Heart right ventricle (tissue), 16 donors: Measurements from ENCODE around the gene ZNF670. TPM values are rescaled to one million over a fixed set of nuclear protein-coding genes. Genes with fewer than 3 reads are reported as not detected.
"Not testable (repeated sequence)": the region's sequence is repeated elsewhere in the genome, so short reads cannot be mapped to it uniquely, and the experiment has no call there.

Source experiments
- ATAC-seq, 8 donors: fragments of 200-7000 bp; cut with Tn5 transposase; one replicate each; pipeline ENCODE4 v1.9.1; 2020; ENCODE audit warnings: mild to moderate bottlenecking in 8 of 8, moderate library complexity in 8 of 8, moderate number of reproducible peaks in 1 of 8
- DNase-seq, 2 donors: peaks; one replicate each; pipeline ENCODE4 v3.0.0-alpha.2; 2020
- H3K27ac ChIP-seq, 10 donors: fragments of 200-600 bp; sonication (generic) in 2 of 10; one replicate each; pipeline versions ENCODE4 v1.5.0 to v1.8.0; 2020 to 2022; ENCODE audit warnings: mild to moderate bottlenecking in 3 of 10
- H3K27me3 ChIP-seq, 7 donors: fragments of 200-600 bp; one replicate each; pipeline ENCODE4 v1.8.0; 2021 to 2022; ENCODE audit warnings: mild to moderate bottlenecking in 2 of 7
- H3K36me3 ChIP-seq, 9 donors: fragments of 200-600 bp; sonication (generic) in 1 of 9; one replicate each; pipeline versions ENCODE4 v1.5.0 to v1.8.0; 2020 to 2022; ENCODE audit warnings: mild to moderate bottlenecking in 2 of 9
- H3K4me1 ChIP-seq, 9 donors: fragments of 200-600 bp; sonication (generic) in 1 of 9; one replicate each; pipeline versions ENCODE4 v1.5.0 to v1.8.0; 2020 to 2022; ENCODE audit warnings: mild to moderate bottlenecking in 4 of 9
- H3K4me3 ChIP-seq, 10 donors: fragments of 200-600 bp; sonication (generic) in 2 of 10; one replicate each; pipeline versions ENCODE4 v1.5.0 to v1.8.0; 2020 to 2022; ENCODE audit warnings: mild to moderate bottlenecking in 7 of 10, moderate library complexity in 2 of 10
- H3K9me3 ChIP-seq, 11 donors: fragments of 200-600 bp in 10 of 11; sonication (generic) in 2 of 11; one replicate each; pipeline versions ENCODE4 v1.5.0 to v1.8.0; 2013 to 2022; ENCODE audit warnings: mild to moderate bottlenecking in 2 of 11, control low read depth in 1 of 11, moderate library complexity in 1 of 11
- CTCF ChIP-seq, 9 donors: fragments of 200-600 bp; sonication (generic) in 2 of 9; IDR thresholded peaks; one replicate each; pipeline versions ENCODE4 v1.5.0 to v1.8.0; 2021 to 2022; ENCODE audit warnings: antibody characterized with exemption in 9 of 9, mild to moderate bottlenecking in 5 of 9, moderate library complexity in 1 of 9
- WGBS, 2 donors: extraction: QIAGEN DNeasy Blood & Tissue Kit; methylation state at CpG; one replicate each; pipeline ENCODE4 v1.1.7; 2013; ENCODE audit warnings: inconsistent platforms in 1 of 2; 5-methylcytosine and 5-hydroxymethylcytosine counted together
- intact Hi-C, 10 donors: fragments of 100-400 bp; cut with DNase I; formaldehyde crosslinking; loops; one replicate each; pipeline versions ENCODE4 v1.11.1 to v1.14.2; 2022
- polyA plus RNA-seq, 2 donors: library from polyadenylated mRNA; stranded (reverse); fragments of 200-250 nt; gene quantifications; one replicate each; pipeline ENCODE4 v1.2.3, GENCODE V29; 2013
- total RNA-seq, 10 donors: library from RNA; stranded (reverse); fragmentation: NEBNext Ultra II Directional in 3 of 10; extraction: Animal tissue kit (Norgen Biotek cat#: 25700) in 3 of 10; gene quantifications; one replicate each; pipeline versions ENCODE4 v1.2.1 to v1.2.4, GENCODE V29; 2021 to 2023
- donor health status: Arrhythmogenic right ventricular cardiomyopathy.
- donor health status: ischemic (EF 13 %, LVEDD 7.1; RV severe dilation, severe dysfunction).
- donor health status: healthy with polysubstance abuse.
- donor health status: DM: no; HTN: yes; CAD: no.
- donor health status: DM: no; HTN: no; CAD: no.
- donor health status: ischemic (EF 25% LVEDD 6.9; RV normal size, moderate dysfunction).
- donor health status: ischemic (EF 25% LVEDD 5.7; RV mildly dilated, moderate dysfunction).
- donor health status: healthy.
- donor health status: DM: yes; HTN: yes; CAD: no.
- donor health status: Ischemic cardiomyopathy.
- donor health status: ischemic (EF 35%, LVEDD 5.7; RV mildly dilated, moderate dysfunction).
- donor health status: nonischemic (EF 11% LVEDD 7.7; RV severe dilation, severe dysfunction).
- donor health status: DM: yes; HTN: yes; CAD: no.
- donor health status: PGD.
- donor health status: ischemic (EF 29% LVEDD 5.4; RV normal size, mild dysfunction).
- donor health status: nonischemic (EF 23%, LVEDD 6.1; RV moderate dilation, normal function).

Gene ZNF670
- total and polyA plus RNA-seq, 12 donors: 0.42 to 1.6 (median 1.3) TPM

GRCh38 chr1:247043406-247043805 is 35.2 kb downstream of the ZNF670 start:
- Histone ChIP-seq H3K27me3 (no peaks in the 10 kb centered on the region), H3K4me3 (no peak overlapping the region), H3K36me3 (peaks cover 0 to 15% (median 4%) of the 10 kb centered on the region in 9 donors), H3K27ac (no peak overlapping the region), H3K4me1 (no peaks in the 10 kb centered on the region), H3K9me3 (peaks cover 0 to 100% (median 22%) of the 10 kb centered on the region in 11 donors)
- peak in 5 of 9 donors; percentile 22 to 55 (median 35) for TF ChIP-seq CTCF (IDR thresholded peaks at IDR 0.05)
- 89 to 92% methylated on average over 5 of the region's 5 CpGs for WGBS, 2 donors
- intact Hi-C loops: loop anchor here in 4 of 10 donors (5.0 to 10.0 kb wide), 2 partner anchors 329 to 331 kb away; no protein-coding TSS in a partner anchor
- ATAC-seq (no peak), DNase-seq (no peak)

GRCh38 chr1:247037511-247038320 is 40.9 kb downstream of the ZNF670 start:
- 98% methylated on average over 6 of the region's 6 CpGs for WGBS, 2 donors
- intact Hi-C loops: no loop called here

GRCh38 chr1:247032306-247032705 is 46.3 kb downstream of the ZNF670 start:
- H3K27me3 ChIP-seq, H3K4me3 ChIP-seq, H3K27ac ChIP-seq, intact Hi-C loops, ATAC-seq, H3K4me1 ChIP-seq, DNase-seq: not testable (repeated sequence)
- peaks cover 0 to 37% (median 9%) of the 10 kb centered on the region in 9 donors for H3K36me3 ChIP-seq
- peaks cover 0 to 94% (median 38%) of the 10 kb centered on the region in 11 donors for H3K9me3 ChIP-seq
- 92 to 93% methylated on average over 7 to 24 of the region's 30 CpGs for WGBS, 2 donors

More at GRCh38 chr1:247037511-247038320, 40.9 kb downstream of the ZNF670 start:
- DNase-seq (no peak), ATAC-seq (no peak)
- no peak for TF ChIP-seq CTCF (IDR thresholded peaks at IDR 0.05)
- no peaks in the 10 kb centered on the region for H3K4me1 ChIP-seq
- H3K27me3 ChIP-seq: no peaks in the 10 kb centered on the region
- H3K4me3 ChIP-seq: no peak overlapping the region
- no peak overlapping the region for H3K27ac ChIP-seq
- peaks cover 0 to 100% (median 29%) of the 10 kb centered on the region in 11 donors for H3K9me3 ChIP-seq
- peaks cover 0 to 63% (median 25%) of the 10 kb centered on the region in 9 donors for H3K36me3 ChIP-seq

Other genes starting within 250 kb of the ZNF670 start
- 10 to 100 TPM; 16.8 to 29.2 (median 19.2) TPM for gene AHCTF1, start 146.9 kb downstream of the ZNF670 start, total RNA-seq
- 1 to 10 TPM; 5.7 to 9.4 TPM for gene AHCTF1, start 146.9 kb downstream of the ZNF670 start, polyA plus RNA-seq
- gene ZNF695, start 70.8 kb downstream of the ZNF670 start, total RNA-seq: under 1 TPM in 2 of 10 donors, not detected in 8; 0.19 to 0.25 TPM
- gene ZNF695, start 70.8 kb downstream of the ZNF670 start, polyA plus RNA-seq: under 1 TPM in 1 of 2 donors, not detected in 1; 0.01 TPM
- gene ZNF669, start 25.5 kb upstream of the ZNF670 start, total RNA-seq: 1 to 10 TPM; 2.1 to 4.7 (median 3.5) TPM
- 1 to 10 TPM; 2.6 to 3.8 TPM for gene ZNF669, start 25.5 kb upstream of the ZNF670 start, polyA plus RNA-seq
- 10 to 100 TPM in 6 of 10 donors, 1 to 10 TPM in 4; 7.7 to 13.5 (median 10.2) TPM for gene ZNF124, start 93.2 kb upstream of the ZNF670 start, total RNA-seq
- 1 to 10 TPM in 1 of 2 donors, under 1 TPM in 1; 0.51 to 1.0 TPM for gene ZNF124, start 93.2 kb upstream of the ZNF670 start, polyA plus RNA-seq
- gene VN1R5, start 177.3 kb upstream of the ZNF670 start, total RNA-seq: not detected
- gene VN1R5, start 177.3 kb upstream of the ZNF670 start, polyA plus RNA-seq: not detected